GM23338 (cell line): ENCODE data around the gene CPNE7. TPM values are rescaled to one million over a fixed set of nuclear protein-coding genes. Genes with fewer than 3 reads are reported as not detected.

Experiments used
- ATAC-seq: fragments of 200-7000 bp; cut with Tn5 transposase; 3 replicates; pipeline ENCODE4 v1.9.1; 2020
- DNase-seq: peaks from one replicate; pipeline ENCODE4 v3.0.0-alpha.2; 2015; ENCODE audit warnings: low spot score
- H2AFZ ChIP-seq: fragments of 200-600 bp; sonication (generic); 2 replicates; pipeline ENCODE4 v1.8.0; 2016; ENCODE audit warnings: antibody characterized with exemption, mild to moderate bottlenecking, moderate library complexity
- H3F3A ChIP-seq: fragments of 200-600 bp; sonication (generic); replicated peaks from 2 replicates; pipeline ENCODE4 v1.8.0; 2017; ENCODE audit warnings: antibody characterized with exemption, mixed run types, low read depth
- H3K27ac ChIP-seq: fragments of 200-600 bp; sonication (generic); 2 replicates; pipeline ENCODE4 v1.6.1; 2016; ENCODE audit warnings: low read depth
- H3K27me3 ChIP-seq: fragments of 200-600 bp; sonication (generic); 2 replicates; pipeline ENCODE4 v1.8.0; 2016; ENCODE audit warnings: mild to moderate bottlenecking, mixed run types, moderate library complexity; ENCODE audit not compliant: insufficient read depth
- H3K36me3 ChIP-seq: fragments of 200-600 bp; sonication (generic); 2 replicates; pipeline ENCODE4 v1.8.0; 2016; ENCODE audit warnings: mild to moderate bottlenecking; ENCODE audit not compliant: insufficient read depth
- H3K4me1 ChIP-seq: fragments of 200-600 bp; sonication (generic); 2 replicates; pipeline ENCODE4 v1.8.0; 2016; ENCODE audit warnings: mild to moderate bottlenecking, moderate library complexity; ENCODE audit not compliant: insufficient read depth
- H3K4me2 ChIP-seq: fragments of 200-600 bp; sonication (generic); 2 replicates; pipeline ENCODE4 v1.7.1; 2017; ENCODE audit warnings: mixed run types
- H3K4me3 ChIP-seq: fragments of 200-600 bp; sonication (generic); 2 replicates; pipeline ENCODE4 v1.6.1; 2016; ENCODE audit warnings: mixed run types
- H3K79me2 ChIP-seq: fragments of 200-600 bp; sonication (generic); replicated peaks from 2 replicates; pipeline ENCODE4 v1.8.0; 2017; ENCODE audit warnings: mild to moderate bottlenecking; ENCODE audit not compliant: insufficient read depth
- H3K9me2 ChIP-seq: fragments of 200-600 bp; sonication (generic); 2 replicates; pipeline ENCODE4 v1.8.0; 2017; ENCODE audit not compliant: insufficient read depth
- H4K20me1 ChIP-seq: fragments of 200-600 bp; sonication (generic); replicated peaks from 2 replicates; pipeline ENCODE4 v1.8.0; 2017; ENCODE audit warnings: mild to moderate bottlenecking; ENCODE audit not compliant: insufficient read depth
- H3K27ac Mint-ChIP-seq: 2 replicates; pipeline ENCODE4 v1.8.0; 2020; ENCODE audit warnings: inconsistent platforms, mild to moderate bottlenecking, moderate library complexity, mixed read lengths
- H3K27me3 Mint-ChIP-seq: 3 replicates; pipeline ENCODE4 v1.8.0; 2022; ENCODE audit warnings: low read depth, mild to moderate bottlenecking, moderate library complexity, mixed read lengths, inconsistent platforms; ENCODE audit not compliant: insufficient read depth, poor library complexity
- H3K36me3 Mint-ChIP-seq: 3 replicates; pipeline ENCODE4 v1.8.0; 2021; ENCODE audit warnings: low read depth, mild to moderate bottlenecking, inconsistent platforms, moderate library complexity, mixed read lengths
- H3K4me1 Mint-ChIP-seq: 3 replicates; pipeline ENCODE4 v1.8.0; 2020; ENCODE audit warnings: mild to moderate bottlenecking, inconsistent platforms, mixed read lengths
- H3K4me3 Mint-ChIP-seq: 3 replicates; pipeline ENCODE4 v1.8.0; 2021; ENCODE audit warnings: moderate library complexity, mild to moderate bottlenecking, inconsistent platforms, mixed read lengths
- H3K9me3 Mint-ChIP-seq: 3 replicates; pipeline ENCODE4 v1.8.0; 2020; ENCODE audit warnings: moderate library complexity, mild to moderate bottlenecking, inconsistent platforms, mixed read lengths
- CREB1 ChIP-seq: fragments of 250-450 bp; sonication (Bioruptor Pico); IDR thresholded peaks from 2 replicates; pipeline ENCODE4 v1.5.0; 2020; ENCODE audit warnings: low read depth, mild to moderate bottlenecking, moderate library complexity
- EZH2 ChIP-seq: fragments of 200-600 bp; sonication (generic); IDR thresholded peaks from one replicate; pipeline ENCODE4 v1.8.0; 2017; ENCODE audit warnings: antibody characterized with exemption, mild to moderate bottlenecking, low read depth; ENCODE audit not compliant: unreplicated experiment
- EZH2phosphoT487 ChIP-seq: fragments of 200-600 bp; sonication (generic); IDR thresholded peaks from one replicate; pipeline ENCODE4 v1.8.1; 2018; ENCODE audit warnings: antibody characterized with exemption; ENCODE audit not compliant: unreplicated experiment
- JUNB ChIP-seq: IDR thresholded peaks from one replicate; pipeline ENCODE4 v1.6.1; 2016; ENCODE audit warnings: antibody characterized with exemption; ENCODE audit not compliant: unreplicated experiment
- STAT1 ChIP-seq: IDR thresholded peaks from one replicate; pipeline ENCODE4 v1.6.1; 2016; ENCODE audit warnings: antibody characterized with exemption; ENCODE audit not compliant: unreplicated experiment
- polyA plus RNA-seq: library from polyadenylated mRNA; unstranded; fragments of >200 nt; fragmentation: Nextera tagmentation; extraction: Ambion mirVana; gene quantifications from 2 replicates; pipeline ENCODE4 v1.2.1, GENCODE V29; 2016
- total RNA-seq: library from RNA; depleted of rRNA; stranded (reverse); fragments of >200 nt; shearing (Covaris generic); gene quantifications from 2 replicates; pipeline ENCODE4 v1.2.3, GENCODE V29; 2014
- TF ChIP-seq, protein P1 (sequence below): IDR thresholded peaks from one replicate; pipeline ENCODE4 v1.6.1; 2018; ENCODE audit warnings: antibody characterized with exemption; ENCODE audit not compliant: unreplicated experiment
- TF ChIP-seq, protein P2 (sequence below): IDR thresholded peaks from 2 replicates; pipeline ENCODE4 v1.6.1; 2016; ENCODE audit warnings: antibody characterized with exemption

Gene CPNE7
- total and polyA plus RNA-seq, 2 experiments from 2014 or later = 11.2 to 15.7 TPM

DNA sequence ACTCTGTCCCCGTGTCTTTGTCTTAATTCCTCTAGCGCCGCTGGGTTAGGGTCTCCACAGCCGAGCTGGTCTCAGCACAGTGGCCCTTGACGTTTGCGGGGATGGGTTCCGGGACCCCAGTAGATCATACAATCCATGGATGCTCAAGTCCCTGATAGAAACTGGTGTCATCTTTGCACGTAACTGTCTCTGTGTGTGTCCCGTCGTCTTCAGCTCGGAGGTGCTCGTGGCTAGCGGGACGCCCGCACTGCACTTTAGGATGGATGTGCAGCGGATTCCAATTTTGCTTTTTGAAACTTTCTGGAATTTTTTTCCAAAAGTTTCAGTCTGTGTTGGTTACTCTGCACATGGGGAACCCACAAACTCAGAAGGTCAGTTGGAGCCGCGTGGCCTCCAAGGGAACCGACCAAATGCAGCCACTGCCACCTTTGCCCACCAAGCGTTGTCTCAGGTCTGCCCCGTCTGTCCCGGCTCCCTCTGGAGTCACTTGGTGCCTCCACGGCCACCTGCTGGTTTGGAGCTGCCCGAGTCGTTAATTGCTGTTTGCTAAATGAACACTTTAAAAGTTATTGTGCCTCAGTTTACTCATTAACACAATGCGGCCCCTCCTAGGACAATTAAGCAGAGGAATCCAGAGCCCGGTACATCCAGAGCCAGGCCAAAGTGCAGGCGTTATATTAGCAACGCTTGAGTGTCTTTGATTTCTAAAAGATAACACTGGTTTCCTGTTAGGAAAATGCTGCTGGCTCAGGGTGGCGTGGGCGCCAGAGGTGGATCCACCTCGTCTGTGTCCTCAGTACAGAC, 32.6 kb downstream of the CPNE7 start (continued):
- TF ChIP-seq, protein P1, sequence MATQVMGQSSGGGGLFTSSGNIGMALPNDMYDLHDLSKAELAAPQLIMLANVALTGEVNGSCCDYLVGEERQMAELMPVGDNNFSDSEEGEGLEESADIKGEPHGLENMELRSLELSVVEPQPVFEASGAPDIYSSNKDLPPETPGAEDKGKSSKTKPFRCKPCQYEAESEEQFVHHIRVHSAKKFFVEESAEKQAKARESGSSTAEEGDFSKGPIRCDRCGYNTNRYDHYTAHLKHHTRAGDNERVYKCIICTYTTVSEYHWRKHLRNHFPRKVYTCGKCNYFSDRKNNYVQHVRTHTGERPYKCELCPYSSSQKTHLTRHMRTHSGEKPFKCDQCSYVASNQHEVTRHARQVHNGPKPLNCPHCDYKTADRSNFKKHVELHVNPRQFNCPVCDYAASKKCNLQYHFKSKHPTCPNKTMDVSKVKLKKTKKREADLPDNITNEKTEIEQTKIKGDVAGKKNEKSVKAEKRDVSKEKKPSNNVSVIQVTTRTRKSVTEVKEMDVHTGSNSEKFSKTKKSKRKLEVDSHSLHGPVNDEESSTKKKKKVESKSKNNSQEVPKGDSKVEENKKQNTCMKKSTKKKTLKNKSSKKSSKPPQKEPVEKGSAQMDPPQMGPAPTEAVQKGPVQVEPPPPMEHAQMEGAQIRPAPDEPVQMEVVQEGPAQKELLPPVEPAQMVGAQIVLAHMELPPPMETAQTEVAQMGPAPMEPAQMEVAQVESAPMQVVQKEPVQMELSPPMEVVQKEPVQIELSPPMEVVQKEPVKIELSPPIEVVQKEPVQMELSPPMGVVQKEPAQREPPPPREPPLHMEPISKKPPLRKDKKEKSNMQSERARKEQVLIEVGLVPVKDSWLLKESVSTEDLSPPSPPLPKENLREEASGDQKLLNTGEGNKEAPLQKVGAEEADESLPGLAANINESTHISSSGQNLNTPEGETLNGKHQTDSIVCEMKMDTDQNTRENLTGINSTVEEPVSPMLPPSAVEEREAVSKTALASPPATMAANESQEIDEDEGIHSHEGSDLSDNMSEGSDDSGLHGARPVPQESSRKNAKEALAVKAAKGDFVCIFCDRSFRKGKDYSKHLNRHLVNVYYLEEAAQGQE = no peak
- no peak for TF ChIP-seq EZH2phosphoT487
- TF ChIP-seq, protein P2, sequence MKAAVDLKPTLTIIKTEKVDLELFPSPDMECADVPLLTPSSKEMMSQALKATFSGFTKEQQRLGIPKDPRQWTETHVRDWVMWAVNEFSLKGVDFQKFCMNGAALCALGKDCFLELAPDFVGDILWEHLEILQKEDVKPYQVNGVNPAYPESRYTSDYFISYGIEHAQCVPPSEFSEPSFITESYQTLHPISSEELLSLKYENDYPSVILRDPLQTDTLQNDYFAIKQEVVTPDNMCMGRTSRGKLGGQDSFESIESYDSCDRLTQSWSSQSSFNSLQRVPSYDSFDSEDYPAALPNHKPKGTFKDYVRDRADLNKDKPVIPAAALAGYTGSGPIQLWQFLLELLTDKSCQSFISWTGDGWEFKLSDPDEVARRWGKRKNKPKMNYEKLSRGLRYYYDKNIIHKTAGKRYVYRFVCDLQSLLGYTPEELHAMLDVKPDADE = no peak

DNA sequence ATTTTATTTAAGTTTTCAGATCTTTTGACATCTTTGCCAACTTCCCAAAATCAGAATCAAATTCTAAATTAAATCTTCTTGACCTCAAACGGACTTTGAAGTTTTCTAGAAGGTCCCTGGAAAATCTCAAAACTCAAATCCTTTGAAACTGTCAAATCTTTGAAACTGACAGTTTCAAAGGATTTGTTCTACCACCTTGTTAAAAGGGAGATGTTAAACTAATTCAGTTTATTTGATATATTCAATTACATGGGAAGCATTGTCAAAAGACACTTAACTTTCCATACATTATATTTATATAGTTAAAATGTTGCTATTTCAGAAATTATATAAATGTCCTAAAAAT, 34.5 kb downstream of the CPNE7 start:
- no peak for ATAC-seq
- no peak overlapping the region for H3K27ac ChIP-seq
- H3K4me3 ChIP-seq = no peak overlapping the region
- no peak for DNase-seq
- no peaks in the 10 kb centered on the region for H3K27me3 ChIP-seq
- H3K4me1 Mint-ChIP-seq = peaks cover 9% of the 10 kb centered on the region
- no peak overlapping the region for H3K27ac Mint-ChIP-seq
- H3K27me3 Mint-ChIP-seq = peaks cover 3% of the 10 kb centered on the region
- no peak overlapping the region for H3K4me3 Mint-ChIP-seq
- no peak overlapping the region for H2AFZ ChIP-seq
- H3K9me3 Mint-ChIP-seq = no peaks in the 10 kb centered on the region; the same call in 2 of the 3 replicates
- H3K9me2 ChIP-seq = no peaks in the 10 kb centered on the region
- H3K4me2 ChIP-seq = no peak overlapping the region
- H3F3A ChIP-seq = no peaks in the 10 kb centered on the region
- no peaks in the 10 kb centered on the region for H3K36me3 ChIP-seq
- no peaks in the 10 kb centered on the region for H3K79me2 ChIP-seq
- no peaks in the 10 kb centered on the region; the same call in 2 of the 3 replicates for H3K36me3 Mint-ChIP-seq
- H3K4me1 ChIP-seq = no peaks in the 10 kb centered on the region; the same call in 1 of the 2 replicates
- H4K20me1 ChIP-seq = no peaks in the 10 kb centered on the region
- no peak for TF ChIP-seq CREB1 (CRISPR knock-in tag)
- no peak for TF ChIP-seq JUNB
- no peak for TF ChIP-seq STAT1
- TF ChIP-seq, protein P1 = no peak
- TF ChIP-seq, protein P2 = no peak
- TF ChIP-seq EZH2 = no peak
